Right hindlimb (tissue), 1 donor: ENCODE results near the gene SSBP3.

ENCODE experiments used
- DNase-seq: peaks from one replicate; pipeline ENCODE4 v3.0.0-alpha.2; 2018

The SSBP3 gene

DNA sequence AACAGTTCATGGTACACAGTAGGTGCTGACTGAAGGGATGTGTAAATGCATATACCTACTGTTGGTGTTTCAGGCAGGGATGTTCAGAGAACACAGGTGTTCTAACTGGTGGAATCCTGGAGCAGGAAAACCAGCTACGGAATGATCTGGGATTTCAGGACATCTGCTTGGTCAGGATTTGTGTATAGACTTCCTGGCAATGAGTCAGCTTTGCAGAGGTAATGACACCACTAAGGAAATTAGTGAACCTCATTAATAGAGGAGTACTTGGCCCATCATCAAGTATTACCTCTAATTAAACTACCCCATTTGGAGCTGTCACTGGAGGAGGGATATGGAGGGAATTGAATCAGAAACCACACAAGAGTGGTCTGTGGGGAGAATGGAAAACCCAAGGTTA, 198.9 kb downstream of the SSBP3 start:
- no peak for DNase-seq

- no peak for DNase-seq
Observed at GRCh38 chr1:54204199-54204598, 202.0 kb downstream of the SSBP3 start.

DNA sequence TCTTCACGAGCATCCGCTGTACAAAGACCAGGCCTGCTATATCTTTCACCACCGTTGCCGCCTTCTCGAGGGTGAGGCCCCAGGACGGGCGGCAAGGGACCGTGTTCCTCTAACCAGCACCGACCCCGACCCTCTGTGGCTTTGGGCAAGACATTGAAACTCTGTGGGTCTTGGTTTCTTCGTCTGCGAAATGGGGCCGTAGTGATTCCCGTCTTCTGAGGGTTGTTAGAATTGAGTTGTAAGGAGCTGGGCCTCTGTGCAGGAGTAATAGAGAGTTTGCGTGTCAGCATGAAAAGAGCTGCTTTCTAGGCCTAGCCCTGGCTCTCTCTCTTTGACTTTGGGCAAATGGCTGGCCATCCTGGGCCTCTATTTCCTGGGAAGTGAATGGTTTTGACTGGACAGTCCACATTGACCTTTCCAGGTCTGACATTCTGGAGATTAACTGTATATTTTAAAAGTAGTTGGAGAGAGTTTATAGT, 205.6 kb downstream of the SSBP3 start:
- DNase-seq = no peak

DNA sequence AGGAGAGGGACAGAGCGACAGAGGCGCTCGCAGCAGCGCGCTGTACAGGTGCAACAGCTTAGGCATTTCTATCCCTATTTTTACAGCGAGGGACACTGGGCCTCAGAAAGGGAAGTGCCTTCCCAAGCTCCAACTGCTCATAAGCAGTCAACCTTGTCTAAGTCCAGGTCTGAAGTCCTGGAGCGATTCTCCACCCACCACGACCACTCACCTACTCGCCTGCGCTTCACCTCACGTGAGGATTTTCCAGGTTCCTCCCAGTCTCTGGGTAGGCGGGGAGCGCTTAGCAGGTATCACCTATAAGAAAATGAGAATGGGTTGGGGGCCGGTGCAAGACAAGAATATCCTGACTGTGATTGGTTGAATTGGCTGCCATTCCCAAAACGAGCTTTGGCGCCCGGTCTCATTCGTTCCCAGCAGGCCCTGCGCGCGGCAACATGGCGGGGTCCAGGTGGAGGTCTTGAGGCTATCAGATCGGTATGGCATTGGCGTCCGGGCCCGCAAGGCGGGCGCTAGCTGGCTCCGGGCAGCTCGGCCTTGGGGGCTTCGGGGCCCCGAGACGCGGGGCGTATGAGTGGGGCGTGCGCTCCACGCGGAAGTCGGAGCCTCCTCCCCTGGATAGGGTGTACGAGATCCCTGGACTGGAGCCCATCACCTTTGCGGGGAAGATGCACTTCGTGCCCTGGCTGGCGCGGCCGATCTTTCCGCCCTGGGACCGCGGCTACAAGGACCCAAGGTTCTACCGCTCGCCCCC, 206.3 kb downstream of the SSBP3 start, which contains the start of the genes CYB5RL and MRPL37:
TSS of gene CYB5RL (minus strand) at position 266 of the 754 bp plus-strand sequence. CDS start 4,414 bp downstream, outside the sequence.
TSS of gene MRPL37 (plus strand) at position 403 of the 754 bp plus-strand sequence. CDS start at position 480, 77 bp downstream.
- peak; percentile 96 for DNase-seq

GRCh38 chr1:54199151-54199764, 206.9 kb downstream of the SSBP3 start:
- no peak for DNase-seq

DNA sequence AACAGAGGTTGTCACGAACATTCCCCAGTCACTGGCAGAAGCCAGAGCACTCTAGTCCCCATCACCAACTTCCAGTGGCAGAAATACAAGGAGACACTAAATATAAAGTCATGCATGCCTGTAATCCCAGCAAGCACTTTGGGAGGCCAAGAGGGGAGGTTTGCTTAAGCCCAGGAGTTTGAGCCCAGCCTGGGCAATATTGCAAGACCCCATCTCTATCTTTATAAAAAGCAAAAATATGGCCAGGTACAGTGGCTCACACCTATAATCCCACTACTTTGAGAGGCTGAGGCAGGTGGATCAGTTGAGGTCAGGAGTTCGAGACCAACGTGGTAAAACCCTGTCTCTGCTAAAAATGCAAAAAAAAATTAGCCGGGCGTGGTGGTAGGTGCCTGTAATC, 212.7 kb downstream of the SSBP3 start:
- no peak for DNase-seq

GRCh38 chr1:54191525-54191924, 214.7 kb downstream of the SSBP3 start:
- DNase-seq = no peak

- DNase-seq = no peak
Observed at GRCh38 chr1:54190526-54190925, 215.7 kb downstream of the SSBP3 start.

GRCh38 chr1:54188291-54188690, 217.9 kb downstream of the SSBP3 start:
- no peak for DNase-seq

DNA sequence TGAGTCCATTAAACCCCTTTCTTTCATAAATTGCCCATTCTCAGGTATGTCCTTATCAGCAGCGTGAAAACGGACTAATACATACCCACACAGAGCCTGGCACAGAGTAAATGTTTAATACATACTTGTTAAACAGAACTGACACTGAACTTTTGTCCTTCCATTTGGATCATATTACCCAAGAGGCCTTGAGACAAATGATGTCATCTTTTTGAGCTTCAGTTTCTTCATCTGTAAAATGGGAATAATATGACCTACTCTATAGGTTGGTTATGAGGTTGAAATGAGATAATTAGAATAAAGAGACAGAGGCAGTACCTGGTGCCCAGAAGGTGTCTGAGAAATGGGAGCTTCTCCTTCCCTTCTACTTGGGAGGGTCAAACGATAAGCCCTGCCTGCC, 220.1 kb downstream of the SSBP3 start:
- no peak for DNase-seq

DNA sequence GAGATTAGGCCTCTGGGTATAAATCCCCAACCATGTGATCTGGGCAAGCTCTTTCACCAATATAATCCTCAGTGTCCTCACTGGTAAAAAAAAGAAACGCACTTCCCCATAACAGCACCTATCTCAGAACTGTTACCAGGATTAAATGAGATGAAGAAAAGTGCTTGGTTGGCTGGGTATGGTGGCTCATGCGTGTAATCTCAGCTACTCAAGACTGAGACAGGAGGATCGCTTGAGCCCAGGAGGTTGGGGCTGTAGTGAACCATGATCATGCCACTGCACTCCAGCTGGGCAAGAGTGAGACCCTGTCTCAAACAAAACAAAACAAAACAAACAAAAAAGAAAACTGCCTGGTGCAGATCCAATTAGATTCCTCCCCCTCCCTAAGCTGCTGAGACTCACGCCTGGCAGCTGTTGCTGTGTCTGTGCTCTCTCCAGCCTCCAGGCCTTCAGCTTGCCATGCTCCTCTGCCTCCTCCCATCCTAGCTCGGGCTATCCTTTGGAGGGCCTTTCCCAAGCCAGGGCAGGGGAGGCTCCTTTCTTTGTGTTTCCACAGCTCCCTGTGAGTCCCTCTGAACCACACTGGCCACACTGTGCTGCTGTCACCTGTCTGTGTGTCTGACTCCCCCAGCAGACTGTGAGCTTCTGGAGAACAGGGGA, 225.4 kb downstream of the SSBP3 start:
- no peak for DNase-seq

- DNase-seq = no peak
Observed at GRCh38 chr1:54178296-54179070, 227.7 kb downstream of the SSBP3 start.

DNA sequence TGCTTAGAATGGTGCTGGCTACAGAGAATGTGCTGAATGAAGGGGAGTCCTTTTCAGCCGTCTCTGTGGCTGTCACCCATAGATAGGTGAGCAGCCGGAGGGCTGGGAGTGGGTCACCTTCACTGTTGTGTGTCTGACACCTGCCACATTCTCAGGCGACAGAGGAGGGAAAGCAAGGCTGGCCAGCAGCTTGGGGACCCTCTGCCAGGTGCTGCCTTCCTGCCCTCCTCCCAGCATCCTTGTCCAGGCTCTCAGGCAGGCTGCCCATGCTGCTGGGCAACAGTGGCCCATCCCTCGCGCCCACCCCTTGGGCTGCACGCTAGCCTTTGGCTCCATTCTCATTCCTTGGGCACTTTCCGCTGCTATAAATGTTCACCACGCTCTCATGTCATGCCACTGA, 228.5 kb downstream of the SSBP3 start:
- DNase-seq = no peak

DNA sequence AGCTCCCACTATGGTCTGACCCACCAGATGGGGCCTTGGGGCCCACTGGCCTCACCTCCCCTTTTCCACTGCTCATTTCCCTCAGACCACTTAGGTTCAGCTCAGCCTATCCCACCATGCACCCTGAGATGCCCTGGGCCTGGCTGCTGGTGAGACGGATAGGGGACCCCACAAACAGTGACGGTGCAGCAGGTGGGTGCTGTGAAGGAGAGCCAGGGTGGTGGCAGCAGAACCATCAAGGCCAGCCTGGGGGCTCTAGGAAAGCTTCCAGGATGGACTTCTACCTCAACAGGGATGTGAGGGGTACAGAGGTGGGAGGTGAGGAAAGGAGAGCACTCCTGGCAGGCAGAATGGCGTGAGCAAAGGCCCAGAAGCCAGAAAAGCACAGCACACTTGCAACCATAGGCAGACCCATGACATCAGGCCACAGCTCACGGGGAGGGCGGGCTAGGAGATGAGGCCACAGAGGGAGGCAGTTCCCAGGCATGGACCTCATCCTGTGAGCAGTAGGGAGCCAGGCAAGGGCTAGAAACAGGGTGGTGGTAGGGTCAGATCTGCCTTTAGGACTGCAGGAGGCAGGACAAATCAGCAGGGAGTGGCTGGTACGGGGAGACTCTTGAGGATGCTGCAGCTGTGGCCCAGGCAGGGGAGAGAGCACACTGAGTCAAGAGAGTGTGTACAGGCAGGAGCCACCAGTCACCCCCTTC, 229.4 kb downstream of the SSBP3 start:
- DNase-seq = no peak
